HG02973 (cell line): Measurements from ENCODE around the gene GPC5.

Experiments used
- ATAC-seq: cut with Tn5 transposase; IDR thresholded peaks from one replicate; pipeline ENCODE4 v1.9.1; 2021; ENCODE audit warnings: moderate library complexity; ENCODE audit not compliant: unreplicated experiment

GPC5 gene

GRCh38 chr13:91702411-91702810 is 304.0 kb downstream of the GPC5 start:
- no peak for ATAC-seq

DNA sequence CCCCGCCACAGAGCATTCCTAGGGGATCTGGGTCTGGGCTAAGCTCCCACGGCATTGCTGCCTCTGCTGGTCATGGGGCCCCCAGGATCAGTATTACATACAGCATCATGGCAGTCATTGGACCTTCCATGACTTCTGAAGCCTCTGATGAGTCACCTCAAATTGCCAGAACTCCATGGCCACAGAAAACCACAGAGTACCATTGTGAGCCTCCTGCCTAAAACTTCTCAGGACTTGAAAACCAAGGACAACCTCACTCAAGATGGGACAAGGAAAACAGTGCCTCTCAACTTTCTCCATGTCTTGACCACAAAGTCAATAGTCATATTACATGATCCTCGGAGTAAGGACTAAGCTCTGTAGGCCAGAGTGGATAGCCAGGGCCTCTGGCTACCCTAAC is 306.0 kb downstream of the GPC5 start:
- ATAC-seq = no peak

DNA sequence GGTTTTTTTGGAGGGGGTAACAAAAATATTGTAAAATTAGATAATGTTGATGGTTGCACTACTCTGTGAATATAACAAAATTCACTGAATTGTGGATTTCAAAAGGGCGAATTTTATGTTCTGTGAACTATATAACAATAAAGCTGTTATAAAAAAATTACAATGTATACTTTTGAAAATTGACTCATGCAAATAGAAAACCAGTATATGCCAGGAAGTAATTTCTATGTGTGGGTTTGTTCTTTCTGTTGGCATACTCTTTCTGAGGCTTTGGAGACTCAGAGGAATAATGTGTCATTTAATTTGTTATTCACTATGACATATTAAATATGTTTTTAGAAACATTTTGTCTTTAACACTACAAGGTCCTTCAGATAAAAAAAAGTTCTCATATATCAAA is 310.1 kb downstream of the GPC5 start:
- ATAC-seq = no peak

DNA sequence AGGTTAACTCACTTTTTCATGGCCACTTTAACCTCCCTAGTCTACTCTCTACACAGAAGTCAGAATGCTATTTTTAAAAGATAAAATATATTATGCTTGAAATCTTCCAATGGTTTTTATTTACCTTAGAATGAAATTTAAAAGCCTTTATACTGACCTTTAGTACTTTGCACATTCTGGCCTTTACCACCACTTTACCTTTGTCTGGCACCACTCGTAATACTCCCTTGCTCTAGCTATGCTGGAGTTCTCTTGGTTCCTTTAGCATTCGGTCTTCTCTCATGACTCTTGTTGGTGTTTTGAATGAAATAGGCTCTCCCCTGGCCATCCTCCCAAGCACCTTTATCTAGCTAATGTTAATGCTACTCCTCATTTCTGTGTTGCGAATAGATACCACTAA is 310.8 kb downstream of the GPC5 start:
- no peak for ATAC-seq

- ATAC-seq = no peak
Measured at GRCh38 chr13:91710733-91711132, 312.3 kb downstream of the GPC5 start.

GRCh38 chr13:91714855-91715254 is 316.4 kb downstream of the GPC5 start:
- no peak for ATAC-seq

GRCh38 chr13:91716436-91717065 is 318.1 kb downstream of the GPC5 start:
- no peak for ATAC-seq

DNA sequence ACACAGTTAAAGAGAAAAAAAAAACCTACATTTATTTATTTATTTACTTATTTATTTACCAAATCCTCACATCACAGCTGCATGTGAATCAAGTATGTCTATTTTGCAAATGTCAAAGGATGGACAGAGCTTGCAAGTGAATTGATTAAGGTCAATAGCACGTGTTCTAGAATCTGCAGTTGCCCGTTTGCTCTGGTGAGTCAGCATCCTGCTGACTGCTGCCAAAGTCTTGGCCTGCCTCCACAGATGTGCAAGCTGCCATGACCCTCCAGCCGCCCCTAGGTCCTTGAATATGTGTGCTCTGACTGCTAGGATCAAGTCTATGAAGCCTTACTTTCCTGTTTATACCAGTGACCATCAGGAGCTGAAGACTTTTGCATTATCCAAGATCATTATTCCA is 320.6 kb downstream of the GPC5 start:
- no peak for ATAC-seq

GRCh38 chr13:91721413-91721812 is 323.0 kb downstream of the GPC5 start:
- no peak for ATAC-seq

DNA sequence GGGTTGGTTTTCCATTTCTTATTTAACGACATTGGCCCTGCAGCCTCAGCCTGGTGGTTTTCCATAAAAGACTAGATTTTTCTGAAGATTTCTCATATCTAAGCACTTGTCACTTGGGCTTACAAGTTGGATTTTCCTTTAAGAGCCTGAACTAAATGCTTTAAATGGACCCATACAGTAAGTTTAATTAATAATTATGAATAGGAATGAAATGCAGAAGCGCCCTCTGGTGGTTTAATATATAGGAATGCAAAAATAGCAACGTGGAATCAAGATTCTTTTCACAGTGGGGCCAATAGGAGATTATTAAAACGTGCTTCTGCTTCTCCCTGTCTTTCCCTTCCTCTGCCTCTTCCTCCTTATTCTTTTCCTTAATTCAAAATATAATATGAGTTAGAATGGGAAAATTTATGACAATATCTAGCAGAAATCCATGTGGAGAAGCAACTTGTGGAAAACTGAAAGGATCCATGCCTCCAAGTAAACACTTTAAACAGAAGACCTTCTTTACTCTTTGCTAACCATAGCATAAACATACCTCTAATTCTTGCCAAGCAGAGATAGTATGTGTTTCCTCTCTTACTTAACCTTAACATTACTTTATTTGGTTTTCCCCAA is 324.0 kb downstream of the GPC5 start:
- no peak for ATAC-seq

DNA sequence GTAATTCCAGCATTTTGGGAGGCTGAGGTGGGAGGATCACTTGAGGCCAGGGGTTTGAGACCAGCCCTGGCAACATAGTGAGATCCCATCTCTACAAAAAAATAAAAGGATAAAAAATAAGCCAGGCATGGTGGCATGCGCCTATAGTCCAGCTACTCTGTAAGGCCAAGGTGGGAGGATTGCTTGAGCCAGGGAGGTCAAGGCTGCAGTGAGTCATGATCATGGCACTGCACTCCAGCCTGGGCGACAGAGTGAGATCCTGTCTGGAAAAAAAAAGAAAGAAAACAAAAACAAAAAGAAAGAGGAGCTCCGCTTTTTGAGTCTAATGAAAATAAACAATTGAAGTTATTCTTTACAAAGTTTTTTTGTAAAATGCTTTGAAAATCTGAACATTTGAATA is 326.2 kb downstream of the GPC5 start:
- ATAC-seq = no peak

DNA sequence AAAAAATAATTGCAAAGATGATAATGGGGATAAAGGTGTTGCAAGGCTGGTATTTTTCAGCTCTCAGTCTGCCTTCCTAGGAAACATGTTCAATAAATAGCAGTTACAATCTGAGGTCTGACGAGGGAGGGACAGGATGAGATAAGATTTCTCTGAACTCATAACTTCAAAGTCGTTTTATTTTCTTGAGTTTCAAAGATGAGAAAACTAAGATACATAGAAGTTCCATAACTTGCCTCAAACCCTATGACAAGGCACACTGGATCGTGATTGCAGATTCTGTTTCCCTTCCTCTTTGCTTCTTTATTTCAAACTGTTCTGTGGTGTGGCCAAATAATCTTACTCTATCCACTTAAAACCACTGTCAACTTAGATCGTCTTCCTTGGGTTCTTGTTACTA is 327.2 kb downstream of the GPC5 start:
- ATAC-seq = no peak

DNA sequence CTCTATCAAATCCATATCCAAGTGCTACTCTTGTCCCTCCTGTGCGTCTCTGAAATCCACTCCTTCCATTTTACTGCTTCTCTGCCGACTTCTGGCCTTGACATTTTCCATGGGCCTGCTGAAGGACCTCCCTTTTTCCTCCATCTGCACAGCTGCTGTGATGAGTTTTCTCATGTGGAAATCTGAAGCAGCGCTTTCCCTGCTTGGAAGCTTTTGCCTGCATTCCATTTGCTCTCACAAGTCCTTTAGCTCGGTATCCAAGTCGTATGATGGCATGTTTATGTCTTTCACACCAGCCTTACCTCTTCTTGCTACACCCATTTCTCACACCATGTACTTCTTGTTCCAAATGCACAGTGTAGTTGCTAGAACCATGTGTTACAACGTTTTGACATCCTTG is 328.2 kb downstream of the GPC5 start:
- no peak for ATAC-seq

DNA sequence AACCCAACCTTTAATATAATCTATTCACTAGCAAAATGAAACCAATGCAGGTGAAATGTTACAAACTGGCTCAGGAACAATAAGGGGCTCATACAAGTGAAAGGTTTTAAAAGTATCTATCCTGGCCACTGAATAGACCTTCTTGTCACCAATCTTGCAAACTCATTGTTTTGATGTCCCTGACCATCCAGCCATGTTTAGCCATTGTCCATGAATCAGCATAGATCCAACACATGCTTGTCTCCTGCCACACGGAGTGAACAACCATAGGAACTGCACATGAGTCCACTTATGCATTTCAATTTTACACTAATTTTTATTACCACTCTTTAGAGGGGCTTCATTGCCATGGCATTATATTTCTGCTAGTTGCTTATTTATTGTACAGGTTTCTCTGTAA is 331.4 kb downstream of the GPC5 start:
- ATAC-seq = no peak

- no peak for ATAC-seq
Measured at GRCh38 chr13:91739751-91740150, 341.3 kb downstream of the GPC5 start.

- no peak for ATAC-seq
Measured at GRCh38 chr13:91740756-91741155, 342.3 kb downstream of the GPC5 start.

GRCh38 chr13:91741925-91742324 is 343.5 kb downstream of the GPC5 start:
- ATAC-seq = no peak

DNA sequence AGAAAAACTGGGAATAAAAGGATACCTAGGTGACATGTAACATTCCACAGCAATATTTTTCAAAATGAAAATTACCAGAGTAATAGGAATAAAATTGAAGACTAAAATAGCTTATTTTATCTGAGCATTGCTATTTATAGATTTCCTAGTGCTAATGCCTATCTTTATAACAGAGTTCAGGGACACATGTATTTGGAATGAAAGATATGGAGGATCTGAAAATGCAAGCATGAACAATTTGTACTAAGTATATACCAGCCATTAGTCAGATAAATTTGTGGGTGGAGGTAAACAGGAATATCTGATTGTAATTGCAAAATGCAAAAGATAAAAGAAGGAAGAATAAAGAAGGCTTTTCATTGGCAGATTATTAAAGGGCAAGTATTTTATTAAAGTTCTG is 345.9 kb downstream of the GPC5 start:
- ATAC-seq = no peak

- ATAC-seq = no peak
Measured at GRCh38 chr13:91745967-91746366, 347.5 kb downstream of the GPC5 start.

DNA sequence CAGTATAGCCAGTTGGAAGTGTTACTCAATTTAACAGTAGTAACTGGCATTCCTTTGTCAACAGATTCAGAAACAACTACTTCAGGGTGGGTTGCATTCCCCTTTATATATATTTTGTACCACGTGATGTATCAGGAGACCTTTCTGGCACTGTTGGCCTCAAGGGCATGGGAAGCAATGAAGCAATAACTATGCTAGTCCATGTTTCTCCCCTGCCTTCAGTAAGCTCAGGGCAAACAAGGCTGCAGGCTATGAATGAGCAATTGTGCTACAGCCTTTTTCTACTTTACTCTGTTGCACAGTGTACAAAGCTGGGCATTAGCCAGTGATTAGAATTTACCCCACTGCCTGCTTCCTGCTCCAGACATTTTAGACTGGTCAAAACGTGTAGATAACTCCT is 348.8 kb downstream of the GPC5 start:
- ATAC-seq = no peak

GRCh38 chr13:91748416-91749089 is 350.1 kb downstream of the GPC5 start:
- ATAC-seq = no peak

DNA sequence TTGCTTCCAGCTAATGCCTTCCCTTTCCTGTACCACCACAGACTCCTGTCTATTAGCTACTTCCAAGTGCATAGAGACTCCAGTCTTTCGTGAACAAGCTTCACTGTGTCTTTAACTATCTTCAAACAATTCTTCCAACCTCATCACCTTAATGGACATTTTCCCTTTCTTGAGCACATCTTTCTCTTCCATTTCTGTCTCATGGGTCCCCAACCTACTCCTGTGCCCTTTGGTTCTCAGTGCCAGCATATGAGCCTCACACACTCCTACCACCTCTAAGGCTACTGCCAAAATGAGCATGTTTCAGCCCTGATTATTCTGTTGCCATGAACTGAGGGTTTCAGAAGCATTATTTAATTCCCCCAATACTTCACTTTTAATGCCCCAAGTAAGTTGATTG is 360.3 kb downstream of the GPC5 start:
- ATAC-seq = no peak

- no peak for ATAC-seq
Measured at GRCh38 chr13:91762957-91763356, 364.5 kb downstream of the GPC5 start.
